Skin of body (tissue), 2 donors: Measurements from ENCODE around the gene FER1L5. TPM values are rescaled to one million over a fixed set of nuclear protein-coding genes. Genes with fewer than 3 reads are reported as not detected.

Experiments used
- DNase-seq: peaks from one replicate; lab custom pipeline; 2025; lab: John Stamatoyannopoulos, UW
- total RNA-seq: library from RNA; depleted of rRNA; stranded (reverse); fragments of >200 nt; gene quantifications from one replicate; pipeline ENCODE4 v1.2.3, GENCODE V29; 2014

FER1L5 gene
- total RNA-seq, 1 donor from 2014 or later, result 0.10 TPM

GRCh38 chr2:96680561-96681141, 38.1 kb downstream of the FER1L5 start:
- no peak for DNase-seq

DNA sequence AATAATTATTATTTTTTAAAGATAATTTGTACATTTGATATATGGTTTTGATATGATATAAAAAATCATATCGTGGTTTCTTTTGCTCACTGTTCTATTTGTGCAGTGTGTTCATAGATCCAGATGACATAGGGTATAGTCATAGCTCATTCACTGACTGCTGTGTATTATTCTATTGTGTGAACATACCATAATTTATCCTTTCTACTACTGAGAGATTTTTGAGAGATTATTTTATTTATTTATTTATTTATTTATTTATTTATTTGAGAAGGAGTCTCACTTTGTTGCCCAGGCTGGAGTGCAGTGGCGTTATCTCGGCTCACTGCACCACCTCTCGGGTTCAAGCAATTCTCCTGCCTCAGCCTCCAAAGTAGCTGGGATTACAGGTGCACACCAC, 39.0 kb downstream of the FER1L5 start:
- DNase-seq, result no peak

DNA sequence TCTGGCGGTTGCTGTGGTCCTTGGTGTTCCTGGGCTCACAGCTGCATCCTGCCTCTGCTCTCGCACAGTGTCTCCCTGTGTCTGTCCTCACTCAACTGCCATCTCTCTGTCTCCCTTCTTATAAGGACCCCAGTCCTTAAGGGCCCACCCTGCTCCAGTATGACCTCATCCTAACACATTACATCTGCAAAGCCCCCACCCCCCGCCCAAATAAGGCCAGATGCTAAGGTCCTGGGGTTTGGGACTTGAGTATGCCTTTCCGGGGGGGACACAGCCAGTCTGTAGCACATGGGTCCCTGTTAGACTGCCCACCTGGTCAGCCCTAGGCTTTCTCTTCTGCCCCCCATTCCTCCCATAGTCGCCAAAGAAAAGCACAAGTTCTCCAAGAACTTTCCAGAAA, 40.7 kb downstream of the FER1L5 start:
- no peak for DNase-seq

DNA sequence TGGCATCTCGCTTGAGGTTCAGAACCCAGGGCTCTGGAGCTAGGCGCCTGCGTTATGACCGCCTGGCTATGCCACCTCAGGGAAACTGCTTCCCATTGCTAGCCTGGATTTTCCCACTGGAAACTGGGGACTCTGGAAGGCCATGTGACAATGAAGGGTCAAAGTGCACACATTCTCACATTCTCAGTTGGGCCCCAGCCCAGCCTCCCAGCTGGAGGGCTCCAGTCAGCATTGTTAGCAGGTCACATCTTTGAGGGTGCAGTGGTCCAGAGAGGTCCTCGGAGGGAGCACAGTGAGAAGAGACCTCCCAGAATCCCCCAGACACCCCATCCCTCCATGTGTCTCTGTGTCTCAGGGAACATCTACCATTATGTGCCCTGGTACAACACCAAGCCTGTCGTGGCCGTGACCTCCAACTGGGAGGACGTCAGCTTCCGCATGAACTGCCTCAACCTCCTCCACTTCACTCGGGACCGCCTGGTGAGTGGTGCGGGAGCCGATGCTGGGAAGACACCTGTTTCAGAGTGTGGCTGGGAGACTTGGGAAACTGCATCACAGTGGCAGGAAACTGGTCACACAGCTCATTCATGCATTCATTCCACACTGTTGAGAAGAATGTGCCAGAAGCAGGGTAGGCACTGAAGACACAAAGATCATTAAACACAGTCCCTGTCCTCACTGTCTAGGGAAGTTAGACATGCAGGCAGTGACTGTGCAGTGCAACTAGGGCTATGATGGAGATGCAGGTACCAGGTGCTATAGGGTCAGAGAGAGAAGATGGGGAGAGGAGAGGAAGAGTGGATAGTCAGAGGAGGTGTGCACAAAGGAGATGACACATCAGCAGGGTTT, 41.6 kb downstream of the FER1L5 start:
- no peak for DNase-seq

- no peak for DNase-seq
Measured at GRCh38 chr2:96684883-96685576, 42.5 kb downstream of the FER1L5 start.

DNA sequence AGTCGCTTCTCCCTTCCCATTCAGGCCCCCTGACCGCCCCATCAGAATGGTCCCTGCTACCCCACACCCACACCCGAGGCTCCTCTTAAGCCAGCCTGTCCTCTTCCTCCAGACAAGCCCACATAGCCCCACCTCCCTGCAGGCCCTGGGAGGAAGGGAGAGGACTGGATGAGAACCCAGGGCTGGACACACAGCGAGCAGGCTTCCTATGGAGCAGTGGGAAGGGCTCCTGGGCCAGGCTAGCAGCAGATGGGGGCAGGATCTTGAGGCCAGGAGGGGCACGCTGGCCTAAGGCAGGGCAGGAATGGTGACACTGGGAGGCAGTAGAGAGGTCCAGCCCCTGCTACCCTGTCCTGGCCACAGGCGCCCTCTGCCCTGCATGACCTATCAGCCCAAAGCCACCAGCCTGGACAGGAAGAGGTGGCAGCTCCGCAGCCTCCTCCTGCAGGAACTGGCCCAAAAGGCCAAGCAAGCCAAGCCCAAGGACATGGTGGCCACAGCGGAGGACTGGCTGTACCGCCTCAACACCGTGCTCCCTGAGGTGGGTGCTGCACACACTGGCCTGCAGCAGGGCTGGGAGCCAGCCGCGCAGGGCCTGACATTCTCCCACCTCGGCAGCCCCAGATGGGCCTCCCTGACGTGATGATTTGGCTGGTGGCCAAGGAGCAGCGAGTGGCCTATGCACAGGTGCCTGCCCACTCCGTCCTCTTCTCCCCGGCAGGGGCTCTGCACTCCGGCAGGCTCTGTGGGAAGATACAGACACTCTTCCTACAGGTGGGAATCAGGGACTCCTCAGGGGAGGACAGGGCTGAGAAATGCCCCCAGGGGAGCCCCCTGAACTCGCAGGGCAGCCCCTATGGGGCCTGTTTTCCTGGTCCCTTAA, 43.3 kb downstream of the FER1L5 start:
- no peak for DNase-seq

GRCh38 chr2:96687266-96687665, 44.7 kb downstream of the FER1L5 start:
- no peak for DNase-seq

DNA sequence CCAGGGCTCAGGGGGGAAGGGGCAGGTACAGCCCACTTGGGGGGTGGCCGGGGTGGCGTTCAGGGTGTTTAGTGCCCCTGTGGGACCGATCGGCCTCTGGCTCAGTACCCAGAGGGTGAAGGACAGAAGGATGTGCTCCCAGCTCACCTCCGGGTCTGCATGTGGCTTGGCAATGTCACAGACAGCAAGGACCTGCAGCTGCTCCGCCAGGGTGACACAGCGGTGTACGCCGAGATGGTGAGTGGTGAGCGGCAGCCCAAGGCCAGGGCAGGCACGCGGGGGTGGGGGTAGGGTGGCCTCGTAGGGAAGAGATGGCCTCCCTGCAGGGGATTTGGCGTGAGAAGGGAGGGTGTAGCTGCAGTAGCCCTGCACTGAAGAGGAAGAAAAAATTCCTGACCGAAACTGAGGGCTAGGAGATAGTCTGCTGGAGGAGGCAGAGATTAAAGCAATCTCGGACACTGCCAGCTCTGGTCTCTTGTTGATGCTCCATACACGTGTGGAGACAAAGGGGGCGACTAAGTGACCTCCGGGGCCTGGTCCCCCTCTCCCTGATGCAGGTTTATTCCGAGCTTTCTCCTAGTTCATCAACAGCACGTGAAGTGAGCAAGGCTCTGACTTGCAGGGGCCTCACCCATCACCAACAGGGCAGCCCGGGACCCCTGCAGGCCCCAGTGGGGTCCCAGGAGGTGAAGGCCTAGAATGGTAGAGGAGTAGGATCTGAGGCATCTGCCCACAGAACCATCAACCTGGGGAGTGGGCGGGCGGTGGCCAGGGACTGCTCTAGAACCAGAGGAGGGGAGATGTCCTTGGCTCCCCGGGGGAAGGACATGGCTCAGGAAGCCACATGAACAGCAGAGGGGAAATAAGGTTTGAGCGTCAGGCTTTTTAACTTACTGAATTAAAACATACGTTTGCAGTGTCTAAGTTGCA, 45.4 kb downstream of the FER1L5 start:
- DNase-seq, result no peak

DNA sequence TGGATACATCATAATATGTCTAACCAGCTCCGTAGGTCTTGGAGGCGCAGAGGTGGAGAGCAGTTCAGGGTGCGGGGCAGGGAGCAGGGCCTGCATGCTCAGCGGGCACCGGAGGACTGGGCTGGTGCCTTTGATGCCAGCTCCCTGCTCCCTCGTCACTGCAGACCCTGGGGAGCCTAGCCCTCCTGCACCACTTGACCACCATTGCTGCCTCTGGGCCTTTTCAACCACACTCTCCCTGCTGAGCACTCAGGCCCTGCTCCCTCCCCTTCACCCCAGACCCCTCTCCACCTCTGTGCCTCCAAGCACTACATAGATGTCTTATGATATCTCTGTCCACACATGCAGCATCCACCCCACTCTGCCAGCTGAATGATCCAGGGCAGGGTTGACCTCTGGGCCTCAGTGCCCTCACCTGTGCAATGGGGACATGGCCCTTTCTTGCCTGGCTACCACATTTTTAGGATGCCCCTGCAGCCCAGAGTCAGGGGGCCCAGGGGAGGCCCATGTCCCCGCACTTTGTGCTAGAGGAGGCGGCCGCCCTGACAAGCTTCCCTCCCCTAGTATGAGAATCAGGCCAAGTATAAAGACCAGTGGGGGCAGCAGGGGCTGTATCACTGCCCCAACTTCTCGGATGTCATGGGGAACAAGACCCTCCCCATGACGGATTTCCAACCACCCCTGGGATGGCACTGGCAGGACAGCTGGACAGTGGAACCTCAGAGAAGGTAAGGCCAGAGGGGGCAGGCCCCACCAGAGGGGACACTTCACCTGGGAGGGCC, 46.3 kb downstream of the FER1L5 start:
- DNase-seq, result no peak

GRCh38 chr2:96689431-96689991, 46.9 kb downstream of the FER1L5 start:
- no peak for DNase-seq

DNA sequence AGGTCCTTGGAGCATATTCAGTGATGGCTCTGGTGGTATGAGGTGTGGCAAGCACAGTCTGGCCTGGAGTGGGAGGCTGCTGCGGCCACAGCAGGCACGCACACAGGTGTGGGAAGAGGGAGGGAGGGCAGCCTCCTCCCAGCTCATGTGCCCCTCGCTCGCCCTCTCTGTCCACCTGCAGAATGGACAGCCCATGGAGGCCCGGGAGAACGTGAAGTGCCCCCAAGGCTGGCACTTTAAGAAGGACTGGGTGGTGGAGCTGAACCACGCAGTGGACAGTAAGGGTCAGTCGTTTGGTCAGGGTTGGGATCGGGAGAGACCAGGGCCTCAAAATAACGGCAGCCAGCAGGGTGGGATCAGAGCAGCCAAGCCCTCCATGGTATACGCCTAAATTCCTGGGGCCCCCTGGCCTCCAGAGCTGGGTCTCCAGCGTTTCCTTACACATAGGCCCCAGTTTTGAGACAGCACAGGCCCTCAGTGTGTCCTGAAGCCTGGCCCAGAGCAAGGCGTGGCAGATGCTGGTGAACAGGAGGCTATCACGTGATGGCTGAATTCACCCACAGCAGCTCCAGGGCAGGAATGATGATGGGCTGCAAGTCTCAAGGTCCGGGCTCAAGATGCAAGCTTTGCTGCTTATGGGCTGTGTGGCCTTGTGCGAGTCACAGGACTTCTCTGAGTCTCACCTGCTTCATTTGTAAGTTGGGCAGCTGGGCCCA, 47.9 kb downstream of the FER1L5 start:
- no peak for DNase-seq

- no peak for DNase-seq
Measured at GRCh38 chr2:96691022-96691612, 48.6 kb downstream of the FER1L5 start.

- DNase-seq, result no peak
Measured at GRCh38 chr2:96692094-96692971, 49.8 kb downstream of the FER1L5 start.

DNA sequence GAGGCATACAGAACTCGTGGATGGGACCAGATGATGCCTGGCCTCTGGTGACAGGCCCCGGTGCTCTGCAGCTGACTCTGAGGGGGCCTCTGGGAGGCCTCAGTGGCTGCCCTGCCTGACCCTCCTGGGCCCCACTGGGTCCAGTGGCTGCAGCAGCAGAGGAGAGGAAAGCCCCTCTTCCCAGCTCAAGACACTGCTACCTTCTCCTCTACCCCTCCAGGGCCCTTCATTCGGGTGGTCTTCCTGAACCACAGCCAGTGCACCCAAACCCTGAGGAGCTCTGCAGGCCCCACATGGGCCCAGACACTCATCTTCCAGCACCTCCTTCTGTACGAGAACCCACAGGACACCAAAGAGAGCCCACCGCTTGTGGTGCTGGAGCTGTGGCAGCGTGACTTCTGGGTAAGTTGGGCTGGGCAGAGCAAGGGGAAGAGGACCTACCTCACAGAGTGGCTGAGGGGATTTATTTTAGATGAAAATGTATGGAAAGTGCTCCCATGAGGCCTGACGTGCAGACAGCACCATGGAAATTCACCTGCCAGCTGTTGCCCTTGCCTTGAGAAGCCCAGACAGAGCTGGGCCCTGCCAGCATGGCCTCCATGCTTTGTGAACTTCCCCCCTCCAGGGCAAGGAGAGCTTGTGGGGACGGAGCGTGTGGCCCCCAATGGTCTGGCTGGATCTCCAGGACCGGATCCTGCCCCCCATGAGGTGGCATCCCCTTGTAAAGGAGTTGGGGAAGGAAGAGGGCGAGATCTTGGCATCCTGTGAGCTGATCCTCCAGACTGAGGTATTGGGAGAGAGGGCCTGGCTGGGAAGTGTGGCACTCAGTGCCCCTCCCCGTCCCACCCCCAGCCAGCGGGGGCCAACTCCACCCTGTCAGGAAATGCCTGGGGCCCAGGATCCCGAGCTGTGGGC, 51.0 kb downstream of the FER1L5 start:
- no peak for DNase-seq

DNA sequence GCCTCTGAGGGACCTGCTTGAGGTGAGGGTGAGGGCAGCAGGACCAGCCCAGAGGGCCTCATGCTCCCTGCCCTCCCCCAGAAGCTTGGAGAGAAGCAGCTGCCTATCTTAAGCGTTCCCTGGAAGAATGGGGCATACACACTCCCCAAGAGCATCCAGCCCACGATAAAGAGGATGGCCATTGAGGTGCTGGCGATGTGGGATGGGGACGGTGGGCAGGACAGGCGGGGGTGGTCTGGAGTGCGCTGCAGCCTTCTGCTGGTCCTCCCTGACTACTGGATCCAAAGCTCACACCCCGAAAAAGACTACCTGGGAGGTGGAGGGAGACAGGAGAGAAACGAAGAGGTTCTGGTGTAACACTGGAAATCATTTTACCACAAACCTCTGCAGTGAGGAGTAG, 51.7 kb downstream of the FER1L5 start:
- DNase-seq, result no peak

DNA sequence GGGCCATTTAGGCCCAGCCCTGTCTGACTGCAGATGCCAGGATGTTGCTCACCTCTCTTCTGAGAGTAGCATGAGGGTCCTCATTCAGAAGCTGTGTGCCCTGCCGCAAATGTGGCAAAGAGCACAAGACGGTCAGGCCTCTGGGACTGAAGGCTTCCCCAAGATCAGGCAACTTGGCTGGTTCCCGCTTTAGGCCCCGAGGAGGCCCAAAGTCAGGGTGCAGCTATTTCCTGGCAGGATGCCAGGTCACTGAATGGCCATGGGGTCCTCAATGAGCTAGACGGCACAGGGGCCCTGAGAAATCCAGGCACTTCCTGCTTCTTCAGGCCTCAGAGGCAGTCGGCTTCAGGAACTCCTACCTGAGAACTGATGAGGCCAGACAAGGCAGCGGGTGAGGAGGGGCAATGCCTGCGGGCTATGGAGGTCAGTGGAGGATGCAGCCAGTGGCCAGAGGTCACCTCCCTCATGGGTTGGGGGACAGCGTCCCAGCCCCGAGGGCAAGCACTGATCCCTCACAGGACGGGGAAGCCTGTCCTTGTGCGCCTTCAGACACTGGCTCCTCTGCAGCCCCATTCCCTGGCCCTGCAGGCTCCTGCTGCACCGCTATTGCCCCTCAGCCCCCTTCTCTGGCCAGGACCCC, 52.4 kb downstream of the FER1L5 start:
- no peak for DNase-seq
